Measurements from ENCODE around the gene KLRC3.
"Not testable (repeated sequence)": the region's sequence is repeated elsewhere in the genome, so short reads cannot be mapped to it uniquely, and the experiment has no call there.

The KLRC3 gene

DNA sequence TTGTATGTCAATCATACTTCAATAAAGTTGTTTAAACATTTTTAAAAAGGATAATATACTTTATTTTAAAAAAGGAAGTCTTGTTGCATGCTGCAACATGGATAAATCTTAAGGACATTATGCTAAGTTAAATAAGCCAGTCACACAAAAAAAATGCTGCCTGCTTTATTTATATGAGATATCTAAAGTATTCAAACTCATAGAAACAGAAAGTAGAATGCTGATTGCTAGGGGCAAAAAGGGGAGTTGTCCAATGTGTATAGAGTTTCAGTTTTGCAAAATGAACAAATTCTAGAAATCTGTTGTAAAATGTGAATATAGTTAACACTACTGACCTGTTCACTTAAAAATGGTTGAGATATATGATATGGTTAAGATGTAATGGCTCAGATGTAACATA, 19.6 kb downstream of the KLRC3 start:
- DNase-seq (ENCODE audit: low read depth): no peak

DNA sequence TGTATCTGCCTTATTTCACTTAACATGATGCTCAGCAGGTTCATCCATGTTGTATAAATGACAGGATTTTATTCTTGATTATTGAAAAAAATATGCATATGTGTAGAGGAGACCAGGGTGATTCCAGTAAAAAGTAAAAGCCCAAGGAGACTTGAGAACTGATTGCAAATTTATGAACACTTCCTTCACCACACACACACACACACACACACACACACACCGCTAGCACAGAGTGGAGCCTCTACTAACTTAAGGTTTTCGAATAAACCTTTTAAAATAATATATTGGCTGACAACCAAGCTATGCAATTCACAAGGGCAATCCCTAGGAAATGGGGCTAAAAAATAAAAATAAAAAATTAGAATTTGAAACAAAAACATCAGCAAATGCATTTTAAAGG, 22.2 kb downstream of the KLRC3 start:
- DNase-seq (ENCODE audit: low read depth): no peak

- no peak for DNase-seq (ENCODE audit: low read depth)
Measured at GRCh38 chr12:10397296-10397695, 23.1 kb downstream of the KLRC3 start.

- DNase-seq (ENCODE audit: low read depth): not testable (repeated sequence)
Measured at GRCh38 chr12:10396176-10396575, 24.2 kb downstream of the KLRC3 start.

- peak; percentile 92 for DNase-seq (ENCODE audit: low read depth)
Measured at GRCh38 chr12:10395390-10395998, 24.9 kb downstream of the KLRC3 start.

- DNase-seq (ENCODE audit: low read depth): not testable (repeated sequence)
Measured at GRCh38 chr12:10394531-10395152, 25.8 kb downstream of the KLRC3 start.

DNA sequence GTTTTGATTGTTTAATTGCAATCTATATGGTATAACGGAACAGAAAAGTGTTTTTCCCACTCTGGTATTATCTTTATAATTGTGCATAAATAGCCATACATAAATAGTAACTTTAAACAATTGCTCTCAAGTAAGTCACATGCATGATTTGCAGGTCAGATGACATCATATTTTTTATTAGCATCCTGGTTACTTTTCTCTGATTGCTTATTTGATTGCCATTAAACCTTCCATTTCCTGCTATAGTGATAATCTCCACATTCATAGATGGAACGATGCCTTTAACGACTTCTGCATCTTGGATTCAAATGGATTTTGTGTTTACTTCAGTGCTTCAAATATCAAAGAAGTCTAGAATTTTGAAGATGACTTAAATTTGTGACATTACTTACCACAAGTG, 27.1 kb downstream of the KLRC3 start:
- DNase-seq (ENCODE audit: low read depth): no peak

DNA sequence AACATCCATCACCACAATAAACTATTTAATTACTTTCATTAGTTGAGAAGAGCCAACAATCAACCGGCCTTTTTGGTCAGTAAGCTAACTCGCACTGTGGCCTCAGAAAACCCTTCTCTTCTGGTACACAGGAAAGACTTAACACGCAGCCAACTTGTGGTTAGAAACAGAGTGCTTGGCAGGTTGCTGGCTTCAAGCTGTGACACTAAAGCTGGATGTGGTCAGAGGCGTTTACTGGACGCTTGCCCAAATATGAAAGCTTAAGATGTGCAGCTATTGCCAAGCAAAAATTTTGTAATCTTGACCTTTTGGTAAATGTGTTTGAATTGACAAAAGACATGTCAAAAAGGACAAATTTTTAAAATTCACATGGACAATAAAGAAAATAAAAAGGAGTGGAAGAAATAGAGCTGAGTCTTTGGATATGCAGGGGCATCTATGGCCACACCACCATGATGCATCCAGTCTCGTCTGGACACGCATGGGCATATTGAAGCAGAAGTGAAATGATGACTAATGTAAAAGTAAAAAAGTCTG, 27.9 kb downstream of the KLRC3 start:
- DNase-seq (ENCODE audit: low read depth): peak; percentile 99

GRCh38 chr12:10390991-10391390, 29.4 kb downstream of the KLRC3 start:
- not testable (repeated sequence) for DNase-seq (ENCODE audit: low read depth)

DNA sequence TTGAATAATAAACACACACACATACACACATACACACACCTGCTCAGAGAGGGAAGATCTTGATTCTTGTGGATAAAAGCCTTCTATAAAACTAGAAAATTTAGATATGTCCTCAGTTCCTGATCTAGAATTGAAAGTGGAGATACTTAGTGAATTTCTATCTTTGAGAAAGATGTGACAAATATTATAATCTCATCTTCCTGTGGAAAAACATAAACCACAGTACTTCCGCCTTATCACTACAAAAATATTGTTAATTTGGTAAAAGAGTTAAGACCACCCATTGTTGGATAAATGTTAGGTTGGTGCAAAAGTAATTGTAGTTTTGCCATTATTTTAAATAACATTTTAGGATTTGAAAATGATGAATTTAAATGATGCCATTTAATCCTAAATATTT, 30.5 kb downstream of the KLRC3 start, which contains the start of gene KLRK1:
Gene KLRK1, minus strand, starts transcription at position 138 of the 400 bp plus-strand sequence. CDS start 1,231 bp downstream, outside the sequence.
- DNase-seq (ENCODE audit: low read depth): no peak

GRCh38 chr12:10388624-10389413, 31.6 kb downstream of the KLRC3 start:
- no peak for DNase-seq (ENCODE audit: low read depth)

- not testable (repeated sequence) for DNase-seq (ENCODE audit: low read depth)
Measured at GRCh38 chr12:10387498-10387897, 32.9 kb downstream of the KLRC3 start.

DNA sequence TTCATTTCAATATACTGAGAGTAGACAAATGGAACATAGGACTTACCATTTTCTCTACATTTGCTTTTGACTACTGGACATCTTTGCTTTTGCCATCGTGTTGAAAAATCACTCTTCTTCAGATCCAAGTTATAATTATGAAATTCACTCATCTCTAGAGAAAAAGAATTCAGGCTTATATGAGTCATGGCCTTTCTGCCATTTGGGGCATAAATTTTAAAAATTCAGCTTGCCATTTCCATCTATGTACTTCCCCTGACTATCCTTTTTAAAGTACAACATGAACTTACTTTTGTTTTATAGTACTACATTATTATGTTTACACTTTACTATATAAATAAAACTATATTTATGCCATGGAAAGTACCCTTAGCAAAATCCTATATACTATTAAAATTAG, 33.5 kb downstream of the KLRC3 start:
- peak; percentile 30 for DNase-seq (ENCODE audit: low read depth)

- peak; percentile 93 for DNase-seq (ENCODE audit: low read depth)
Measured at GRCh38 chr12:10385166-10385613, 35.2 kb downstream of the KLRC3 start.

GRCh38 chr12:10384191-10384590, 36.2 kb downstream of the KLRC3 start:
- DNase-seq (ENCODE audit: low read depth): no peak

DNA sequence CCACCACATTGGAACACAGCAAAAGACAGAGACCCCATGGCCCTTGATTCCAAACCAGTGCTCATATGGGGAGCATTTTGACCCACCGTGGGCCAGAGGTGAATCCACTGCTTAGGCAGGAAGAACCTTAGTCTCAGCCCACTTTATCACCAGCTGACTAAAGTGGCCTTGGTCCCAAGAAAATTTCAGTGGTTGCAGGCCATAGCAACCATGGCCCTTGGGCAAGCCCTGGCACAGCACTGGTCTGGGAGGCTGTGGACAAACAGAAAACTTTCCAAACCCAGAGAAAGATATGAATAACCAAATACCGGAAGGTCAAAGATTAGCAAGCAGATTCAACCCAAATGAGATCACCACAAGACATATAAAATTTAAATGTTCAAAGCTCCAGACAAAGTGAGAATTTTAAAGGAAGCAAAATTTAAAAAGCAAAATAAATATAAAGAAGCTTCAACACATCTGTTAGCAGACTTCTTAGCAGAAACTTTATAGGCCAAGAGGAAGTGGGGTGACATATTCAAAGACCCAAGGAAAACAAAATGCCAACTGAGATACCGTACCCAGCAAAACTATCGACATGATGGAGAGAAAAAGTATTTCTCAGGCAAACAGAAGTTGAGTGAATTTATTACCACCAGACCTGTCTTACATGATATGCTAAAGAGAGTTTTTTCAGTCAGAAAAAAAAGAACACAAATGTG, 38.3 kb downstream of the KLRC3 start:
- no peak for DNase-seq (ENCODE audit: low read depth)

DNA sequence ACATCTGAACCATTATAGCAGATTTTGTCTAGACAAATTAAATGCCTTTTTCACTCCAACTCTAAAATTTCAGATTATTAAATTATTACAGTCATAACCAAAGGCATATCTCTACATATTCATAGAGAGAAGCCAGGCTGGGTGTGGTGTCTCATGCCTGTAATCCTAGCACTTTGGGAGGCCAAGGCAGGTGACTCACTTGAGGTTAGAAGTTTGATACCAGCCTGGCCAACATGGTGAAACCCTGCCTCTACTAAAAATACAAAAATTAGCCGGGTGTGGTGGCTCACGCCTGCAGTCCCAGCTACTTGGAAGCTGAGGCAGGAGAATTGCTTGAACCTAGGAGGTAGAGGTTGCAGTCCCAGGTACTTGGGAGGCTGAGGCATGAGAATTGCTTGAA, 41.7 kb downstream of the KLRC3 start:
- DNase-seq (ENCODE audit: low read depth): not testable (repeated sequence)

DNA sequence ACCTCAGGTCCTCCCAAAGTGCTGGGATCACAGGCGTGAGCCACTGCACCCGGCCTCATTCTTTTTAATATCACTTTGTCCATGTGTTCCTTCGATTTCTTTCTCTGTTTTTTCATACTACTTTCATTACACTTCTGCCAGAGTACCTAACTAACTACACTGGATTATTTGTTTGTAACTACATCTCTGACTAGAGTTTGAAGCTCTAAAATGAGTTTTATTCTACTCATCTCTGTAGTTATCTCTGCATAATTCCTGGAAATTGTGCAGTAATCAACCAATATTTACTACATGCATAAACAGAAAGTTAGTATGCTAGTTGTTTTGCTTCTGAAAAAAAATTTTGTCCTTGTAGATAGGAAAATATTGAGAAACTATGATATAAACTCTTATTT, 45.8 kb downstream of the KLRC3 start:
- DNase-seq (ENCODE audit: low read depth): no peak

DNA sequence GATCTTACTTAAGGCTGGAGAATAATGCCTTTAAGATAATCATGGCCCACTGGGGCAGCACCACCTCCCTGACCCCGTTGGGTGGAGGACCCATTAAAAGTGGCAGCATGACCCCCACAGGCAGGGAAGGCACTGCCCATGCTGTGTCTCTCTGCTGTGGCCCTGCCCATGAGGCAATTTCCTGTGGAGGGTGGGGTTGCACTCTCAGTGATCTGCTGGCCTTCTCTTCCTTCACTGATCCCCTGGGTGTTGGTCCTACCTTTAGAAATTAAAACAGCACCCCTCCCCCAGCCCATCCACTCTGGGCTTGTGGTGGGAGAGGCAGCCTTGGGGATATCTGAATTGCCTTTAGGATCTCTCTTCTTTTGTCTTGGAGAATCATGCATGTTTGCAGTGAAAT, 47.8 kb downstream of the KLRC3 start:
- DNase-seq (ENCODE audit: low read depth): no peak

- not testable (repeated sequence) for DNase-seq (ENCODE audit: low read depth)
Measured at GRCh38 chr12:10371893-10372535, 48.4 kb downstream of the KLRC3 start.

- no peak for DNase-seq (ENCODE audit: low read depth)
Measured at GRCh38 chr12:10369557-10370415, 50.6 kb downstream of the KLRC3 start.

Measured in iris pigment epithelial cell (primary cell).